ENCODE results near the gene PHYKPL.

GRCh38 chr5:178210073-178210535 lies 22.5 kb downstream of the PHYKPL start:
- TF ChIP-seq CTCF (IDR thresholded peaks at IDR 0.05) (no peak), POLR2A (IDR thresholded peaks at IDR 0.05) (no peak)
